ENCODE data around the gene SMIM9.

DNA sequence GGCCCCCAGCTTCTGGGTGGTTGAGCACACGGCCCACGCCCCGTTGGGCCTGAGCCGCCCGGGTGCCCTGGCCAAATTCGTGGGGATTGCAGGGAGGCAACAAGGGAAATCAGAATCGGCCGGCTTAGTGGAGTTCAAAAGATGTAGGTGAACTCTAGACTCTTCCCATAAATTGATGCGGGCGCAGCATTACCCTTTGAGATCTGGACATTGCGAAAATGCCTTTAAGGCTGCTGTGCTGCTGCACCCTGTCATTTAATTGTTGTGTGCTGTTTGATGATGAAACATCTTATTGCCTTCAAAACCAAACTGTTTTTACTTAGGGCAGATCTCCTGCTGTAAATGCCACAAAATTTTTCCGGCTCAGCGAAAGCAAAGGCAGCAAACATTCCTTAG lies 28.8 kb downstream of the SMIM9 start:
- TF ChIP-seq EP300 (IDR thresholded peaks at IDR 0.05) (no peak), POLR2A (IDR thresholded peaks at IDR 0.05) (no peak), CTCF (IDR thresholded peaks at IDR 0.05) (no peak), POLR2AphosphoS5 (IDR thresholded peaks at IDR 0.05) (no peak)

Measured in stomach (tissue), 4 donors.